Stimulated activated CD8-positive, alpha-beta memory T cell treated with anti-CD3 and anti-CD28 coated beads, Interleukin-2, amount 100 ng/mL, for 48 hours (primary cell): Measurements from ENCODE around the gene FOXB1.

Experiments used
- DNase-seq, 2 donors: peaks; one replicate each; pipeline ENCODE4 v3.0.0-alpha.2; 2020; ENCODE audit warnings: low read depth in 2 of 2

The FOXB1 gene

GRCh38 chr15:59998950-59999611 is 5.0 kb upstream of the FOXB1 start:
- no peak for DNase-seq

GRCh38 chr15:59999612-60000112 is 4.4 kb upstream of the FOXB1 start:
- DNase-seq = no peak

GRCh38 chr15:60000113-60000823 is 3.8 kb upstream of the FOXB1 start:
- DNase-seq = no peak

- no peak for DNase-seq
Measured at GRCh38 chr15:60000824-60001609, 3.1 kb upstream of the FOXB1 start.

- DNase-seq = no peak
Measured at GRCh38 chr15:60001610-60002527, 2.2 kb upstream of the FOXB1 start.

GRCh38 chr15:60002528-60003218 is 1.4 kb upstream of the FOXB1 start:
- no peak for DNase-seq

GRCh38 chr15:60003243-60004008 is 685 bp upstream of the FOXB1 start:
- DNase-seq = no peak

GRCh38 chr15:60004846-60005351 is 788 bp downstream of the FOXB1 start:
- no peak for DNase-seq

GRCh38 chr15:60005352-60006202 is 1.5 kb downstream of the FOXB1 start:
- DNase-seq = no peak

- DNase-seq = peak in 1 of 2 donors; percentile 57
Measured at GRCh38 chr15:60006203-60006862, 2.2 kb downstream of the FOXB1 start.

GRCh38 chr15:60006873-60007272 is 2.8 kb downstream of the FOXB1 start:
- no peak for DNase-seq

GRCh38 chr15:60009124-60009960 is 5.2 kb downstream of the FOXB1 start:
- no peak for DNase-seq

- no peak for DNase-seq
Measured at GRCh38 chr15:60009980-60010732, 6.0 kb downstream of the FOXB1 start.

GRCh38 chr15:60010858-60011257 is 6.7 kb downstream of the FOXB1 start:
- DNase-seq = no peak

GRCh38 chr15:60012695-60013094 is 8.6 kb downstream of the FOXB1 start:
- DNase-seq = no peak
